NCI-H187 (cell line): ENCODE measurements around the gene CCDC17.

Source experiments
- DNase-seq, 2 experiments: peaks; one replicate each; lab custom pipeline; 2025; lab: John Stamatoyannopoulos, UW

The CCDC17 gene

GRCh38 chr1:45623972-45624371, at the start of gene CCDC17:
CCDC17 (minus strand) TSS chr1:45624054; CDS start chr1:45623909, 145 bp downstream.
- no peak for DNase-seq

GRCh38 chr1:45669859-45670655, 46.2 kb upstream of the CCDC17 start:
- no peak for DNase-seq

- DNase-seq: no peak
These were observed 45.5 kb upstream of the CCDC17 start for GRCh38 chr1:45669379-45669778.

DNA sequence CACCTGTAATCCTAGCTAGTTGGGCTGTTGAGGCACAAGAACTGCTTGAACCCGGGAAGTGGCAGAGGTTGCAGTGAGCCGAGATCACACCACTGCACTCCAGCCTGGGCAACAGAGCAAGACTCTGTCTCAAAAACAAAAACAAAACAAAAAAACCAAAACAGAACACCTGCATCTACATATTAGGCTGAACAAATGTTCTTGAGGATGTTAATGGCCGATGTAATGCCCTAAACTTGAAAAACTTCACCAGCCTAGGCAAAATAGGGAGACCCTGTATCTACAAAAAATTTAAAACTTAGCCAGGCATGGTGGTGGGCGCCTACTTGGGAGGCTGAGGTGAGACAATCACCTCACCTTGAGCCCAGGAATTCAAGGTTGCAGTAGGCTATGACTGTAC, 44.7 kb upstream of the CCDC17 start:
- no peak for DNase-seq

- DNase-seq: no peak
These were observed 43.7 kb upstream of the CCDC17 start for GRCh38 chr1:45667321-45668111.

DNA sequence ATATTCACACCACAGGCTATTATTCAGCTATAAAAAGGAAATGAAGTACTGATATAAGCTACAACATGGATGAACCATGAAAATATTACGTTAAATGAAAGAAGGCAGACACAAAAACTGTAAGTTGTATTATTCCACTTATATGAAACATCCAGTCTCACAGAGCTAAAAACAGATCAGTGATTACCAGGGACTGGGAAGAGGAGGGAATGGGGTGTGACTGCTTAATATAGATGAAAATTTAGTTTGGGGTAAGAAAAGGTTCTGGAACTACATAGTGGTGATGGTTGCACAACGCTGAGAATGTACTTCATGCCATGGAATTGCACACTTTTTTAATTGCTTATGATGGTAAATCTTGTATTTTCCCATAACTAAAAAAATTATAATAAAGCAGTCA, 43.0 kb upstream of the CCDC17 start:
- no peak for DNase-seq

GRCh38 chr1:45660336-45660735, 36.5 kb upstream of the CCDC17 start:
- DNase-seq: no peak

GRCh38 chr1:45659222-45659621, 35.4 kb upstream of the CCDC17 start:
- no peak for DNase-seq

- no peak for DNase-seq
These were observed 34.3 kb upstream of the CCDC17 start for GRCh38 chr1:45658171-45658570.

DNA sequence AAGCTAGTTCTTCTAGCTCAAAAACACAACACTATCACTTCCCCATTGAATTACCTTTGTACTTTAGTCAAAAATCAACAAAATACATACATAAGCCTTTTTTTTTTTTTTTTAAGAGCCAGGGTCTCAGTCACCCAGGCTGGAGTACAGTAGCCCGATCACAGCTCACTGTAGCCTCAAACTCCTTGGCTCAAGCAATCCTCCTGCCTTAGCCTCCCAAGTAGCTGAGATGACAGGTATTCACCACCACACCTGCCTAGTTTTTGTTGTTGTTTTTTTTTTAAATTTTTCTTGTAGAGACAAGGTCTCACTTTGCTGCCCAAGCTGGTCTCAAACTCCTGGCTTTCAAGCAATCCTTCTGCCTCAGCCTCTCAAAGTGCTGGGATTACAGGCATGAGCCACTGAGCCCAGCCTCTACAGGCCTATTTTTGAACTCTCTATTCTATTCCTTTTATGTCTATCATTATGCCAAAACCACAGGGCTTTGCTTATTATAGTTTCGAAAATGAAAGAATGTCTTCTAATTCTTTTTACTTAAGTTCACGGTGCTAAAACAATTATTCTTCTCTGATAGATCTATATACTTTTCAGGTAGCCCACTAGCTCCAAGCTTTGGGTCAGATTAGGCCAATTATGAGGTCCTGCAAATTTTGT, 32.8 kb upstream of the CCDC17 start:
- DNase-seq: no peak

DNA sequence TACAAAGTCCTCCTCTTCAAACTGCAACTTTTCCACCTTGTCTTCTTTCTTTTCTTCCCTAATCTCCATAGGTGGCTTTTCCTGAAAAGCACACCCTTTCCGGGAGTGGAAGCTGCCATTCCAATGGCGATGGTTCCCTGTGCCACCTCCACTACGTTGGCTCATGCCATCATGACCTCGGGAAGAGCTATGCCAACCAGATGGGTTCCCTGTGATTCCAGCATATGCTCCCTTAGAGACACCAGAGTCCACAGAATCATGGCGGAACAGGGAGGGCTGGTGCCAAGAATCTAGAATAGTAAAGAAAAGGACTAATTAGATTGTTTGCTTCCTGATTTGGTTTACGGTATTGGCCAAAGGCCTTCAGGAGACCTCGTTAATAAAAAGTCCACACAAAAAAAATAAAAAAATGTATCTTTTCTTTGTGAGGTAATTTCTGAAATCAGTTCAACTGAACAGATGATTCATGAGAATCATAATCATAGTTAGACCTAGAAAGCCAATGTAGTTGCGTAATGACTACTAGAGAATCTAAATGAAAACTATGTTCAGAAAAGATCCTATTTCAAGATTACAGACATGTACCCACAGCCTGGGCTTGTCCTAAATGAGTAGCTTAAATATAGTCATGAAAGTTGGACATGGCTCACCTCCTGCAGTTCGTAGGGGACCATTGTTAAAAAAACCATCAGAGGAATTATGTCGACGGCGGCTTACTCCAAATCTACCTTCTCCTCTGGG, 30.9 kb upstream of the CCDC17 start:
- DNase-seq: no peak

DNA sequence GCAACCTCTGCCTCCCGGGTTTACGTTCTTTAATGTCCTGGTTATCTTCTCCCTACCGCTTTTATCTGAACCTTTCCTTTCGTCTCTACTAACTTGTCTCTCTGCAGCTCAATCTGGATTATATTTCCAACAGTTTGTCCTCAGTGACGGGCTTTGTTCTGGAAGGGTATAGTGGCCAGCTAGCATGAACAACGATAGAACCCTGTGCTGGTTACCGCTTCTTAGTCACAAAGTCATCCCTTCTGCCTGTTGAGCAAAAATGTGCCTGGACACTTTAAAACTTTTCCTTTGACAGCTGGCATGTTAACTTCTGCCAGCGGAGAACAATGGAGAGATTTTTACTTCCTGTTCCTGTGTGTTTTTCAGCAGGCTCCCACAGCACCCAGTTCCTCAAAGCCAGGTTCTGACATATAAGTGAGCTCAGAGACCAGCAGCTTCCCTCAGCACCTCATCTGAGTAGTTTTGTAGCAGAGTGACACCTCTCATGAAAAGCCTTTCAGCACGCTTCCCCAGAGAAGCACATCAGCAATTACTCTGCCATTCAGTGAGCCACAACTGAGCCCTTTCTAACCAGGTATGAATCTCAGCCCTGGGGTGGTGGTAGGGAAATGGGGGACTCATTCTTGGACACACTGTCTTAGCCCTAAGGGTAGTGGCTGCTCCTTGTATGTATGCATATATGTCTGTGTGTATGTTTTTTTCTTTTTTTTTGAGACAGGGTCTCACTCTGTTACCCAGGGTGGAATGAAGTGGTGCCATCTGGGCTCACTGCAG, 23.6 kb upstream of the CCDC17 start:
- DNase-seq: no peak

- DNase-seq: no peak
These were observed 20.8 kb upstream of the CCDC17 start for GRCh38 chr1:45644661-45645060.

GRCh38 chr1:45643978-45644377, 20.1 kb upstream of the CCDC17 start:
- DNase-seq: no peak

- DNase-seq: no peak
These were observed 19.5 kb upstream of the CCDC17 start for GRCh38 chr1:45643321-45643720.

GRCh38 chr1:45640293-45640692, 16.4 kb upstream of the CCDC17 start:
- DNase-seq: no peak

GRCh38 chr1:45635211-45635610, 11.4 kb upstream of the CCDC17 start:
- DNase-seq: no peak

DNA sequence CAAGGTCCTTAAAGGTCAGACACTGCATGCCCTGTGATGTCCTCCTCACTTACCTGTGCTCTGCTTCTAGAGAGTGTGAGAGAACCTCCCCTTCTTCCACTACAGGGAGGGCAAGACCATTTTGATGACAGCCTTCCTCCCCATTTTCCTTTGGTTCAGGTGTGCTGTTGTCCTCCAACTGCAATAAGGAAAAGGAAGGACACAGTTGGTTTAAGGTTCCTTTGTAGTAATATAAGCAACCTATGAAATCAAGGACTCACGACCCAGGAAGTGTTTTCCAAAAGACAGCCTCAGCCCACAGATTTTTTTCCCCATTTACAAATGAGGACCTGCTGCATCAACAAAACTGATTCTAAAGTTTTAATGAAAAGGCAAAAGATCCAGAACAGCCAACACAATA, 6.6 kb upstream of the CCDC17 start:
- no peak for DNase-seq

- no peak for DNase-seq
These were observed 5.2 kb upstream of the CCDC17 start for GRCh38 chr1:45629035-45629434.

GRCh38 chr1:45622524-45623394, 1.1 kb downstream of the CCDC17 start:
- DNase-seq: no peak
